ENCODE measurements around the gene OR6B3.
"Not testable (repeated sequence)": the region's sequence is repeated elsewhere in the genome, so short reads cannot be mapped to it uniquely, and the experiment has no call there.

OR6B3 gene

GRCh38 chr2:240048237-240048636 is 5.1 kb downstream of the OR6B3 start:
- TF ChIP-seq, protein P1, sequence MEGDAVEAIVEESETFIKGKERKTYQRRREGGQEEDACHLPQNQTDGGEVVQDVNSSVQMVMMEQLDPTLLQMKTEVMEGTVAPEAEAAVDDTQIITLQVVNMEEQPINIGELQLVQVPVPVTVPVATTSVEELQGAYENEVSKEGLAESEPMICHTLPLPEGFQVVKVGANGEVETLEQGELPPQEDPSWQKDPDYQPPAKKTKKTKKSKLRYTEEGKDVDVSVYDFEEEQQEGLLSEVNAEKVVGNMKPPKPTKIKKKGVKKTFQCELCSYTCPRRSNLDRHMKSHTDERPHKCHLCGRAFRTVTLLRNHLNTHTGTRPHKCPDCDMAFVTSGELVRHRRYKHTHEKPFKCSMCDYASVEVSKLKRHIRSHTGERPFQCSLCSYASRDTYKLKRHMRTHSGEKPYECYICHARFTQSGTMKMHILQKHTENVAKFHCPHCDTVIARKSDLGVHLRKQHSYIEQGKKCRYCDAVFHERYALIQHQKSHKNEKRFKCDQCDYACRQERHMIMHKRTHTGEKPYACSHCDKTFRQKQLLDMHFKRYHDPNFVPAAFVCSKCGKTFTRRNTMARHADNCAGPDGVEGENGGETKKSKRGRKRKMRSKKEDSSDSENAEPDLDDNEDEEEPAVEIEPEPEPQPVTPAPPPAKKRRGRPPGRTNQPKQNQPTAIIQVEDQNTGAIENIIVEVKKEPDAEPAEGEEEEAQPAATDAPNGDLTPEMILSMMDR (IDR thresholded peaks at IDR 0.05; ENCODE audit: low read depth, low read length, missing control alignments): no peak
- in situ Hi-C loops (cut with HindIII; ENCODE audit: low sequenced_read_pairs): no loop called here
- H3K4me3 ChIP-seq (ENCODE audit: low read depth, low read length): no peak overlapping the region
- DNase-seq (ENCODE audit: low read depth): no peak

GRCh38 chr2:240045098-240045497 is 8.2 kb downstream of the OR6B3 start:
- TF ChIP-seq, protein P1 (IDR thresholded peaks at IDR 0.05; ENCODE audit: low read depth, low read length, missing control alignments): no peak
- no peak for DNase-seq (ENCODE audit: low read depth)
- in situ Hi-C loops (cut with HindIII; ENCODE audit: low sequenced_read_pairs): no loop called here
- no peak overlapping the region for H3K4me3 ChIP-seq (ENCODE audit: low read depth, low read length)

GRCh38 chr2:240044096-240044495 is 9.2 kb downstream of the OR6B3 start:
- DNase-seq (ENCODE audit: low read depth); in situ Hi-C loops (cut with HindIII; ENCODE audit: low sequenced_read_pairs); H3K4me3 ChIP-seq (ENCODE audit: low read depth, low read length): not testable (repeated sequence)

DNA sequence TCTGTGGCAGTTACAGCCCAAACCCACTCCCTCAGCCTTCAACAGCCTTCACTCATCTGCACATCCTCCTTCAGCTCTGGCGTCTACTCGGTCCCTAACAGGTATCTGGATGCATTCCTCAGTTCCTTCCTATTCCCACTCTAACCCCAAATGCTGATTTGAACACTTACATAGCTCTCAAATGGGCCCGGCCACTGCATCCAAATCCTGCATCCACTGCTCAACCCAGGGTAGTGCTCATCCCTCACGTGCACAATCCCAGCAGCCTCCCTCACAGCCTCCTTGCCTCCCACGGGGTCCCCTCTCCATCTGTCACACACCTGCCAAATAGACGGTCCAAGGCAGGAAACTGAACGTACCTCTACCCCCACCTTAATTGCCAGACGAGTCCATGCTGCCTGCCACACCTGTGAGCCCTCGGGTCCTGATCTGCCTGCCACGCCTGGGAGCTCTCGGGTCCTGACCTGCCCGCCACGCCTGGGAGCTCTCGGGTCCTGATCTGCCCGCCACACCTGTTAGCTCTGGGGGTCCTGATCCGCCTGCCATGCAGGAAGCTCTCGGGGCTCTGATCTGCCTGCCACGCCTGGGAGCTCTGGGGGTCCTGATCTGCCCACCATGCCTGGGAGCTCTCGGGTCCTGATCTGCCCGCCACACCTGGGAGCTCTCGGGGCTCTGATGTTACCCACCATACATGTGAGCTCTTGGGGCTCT is 9.9 kb downstream of the OR6B3 start:
- TF ChIP-seq, protein P1 (IDR thresholded peaks at IDR 0.05; ENCODE audit: low read depth, low read length, missing control alignments): no peak
- in situ Hi-C loops (cut with HindIII; ENCODE audit: low sequenced_read_pairs): no loop called here

GRCh38 chr2:240042740-240043139 is 10.6 kb downstream of the OR6B3 start:
- no peak for DNase-seq (ENCODE audit: low read depth)
- in situ Hi-C loops (cut with HindIII; ENCODE audit: low sequenced_read_pairs): no loop called here
- TF ChIP-seq, protein P1 (IDR thresholded peaks at IDR 0.05; ENCODE audit: low read depth, low read length, missing control alignments): no peak
- no peak overlapping the region for H3K4me3 ChIP-seq (ENCODE audit: low read depth, low read length)

More for the DNA sequence above, 9.9 kb downstream of the OR6B3 start:
- DNase-seq (ENCODE audit: low read depth): no peak
- H3K4me3 ChIP-seq (ENCODE audit: low read depth, low read length): no peak overlapping the region

GRCh38 chr2:240041363-240041762 is 12.0 kb downstream of the OR6B3 start:
- in situ Hi-C loops (cut with HindIII; ENCODE audit: low sequenced_read_pairs): no loop called here
- TF ChIP-seq, protein P1 (IDR thresholded peaks at IDR 0.05; ENCODE audit: low read depth, low read length, missing control alignments): no peak
- no peak overlapping the region for H3K4me3 ChIP-seq (ENCODE audit: low read depth, low read length)
- DNase-seq (ENCODE audit: low read depth): no peak

- TF ChIP-seq, protein P1 (IDR thresholded peaks at IDR 0.05; ENCODE audit: low read depth, low read length, missing control alignments): no peak
- DNase-seq (ENCODE audit: low read depth): no peak
- H3K4me3 ChIP-seq (ENCODE audit: low read depth, low read length): no peak overlapping the region
- in situ Hi-C loops (cut with HindIII; ENCODE audit: low sequenced_read_pairs): no loop called here
Observed at GRCh38 chr2:240037358-240037757, 16.0 kb downstream of the OR6B3 start.

Measured in astrocyte of the cerebellum (primary cell).